ENCODE data around the gene PDE4A.

DNA sequence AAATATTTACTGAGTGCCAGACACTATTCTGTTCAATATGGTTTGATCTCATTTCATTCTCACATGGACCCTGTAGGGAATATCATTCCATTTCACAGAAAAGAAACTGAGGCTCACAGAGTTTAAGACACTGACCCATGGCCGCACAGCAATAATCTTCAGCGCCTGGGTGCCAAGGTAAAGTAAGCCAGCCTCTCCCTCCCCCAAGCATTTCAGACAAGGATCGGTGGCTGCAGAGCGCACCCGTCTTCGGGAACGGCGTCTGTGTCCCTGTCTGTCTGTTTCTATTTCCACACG, 4.3 kb upstream of the PDE4A start:
- TF ChIP-seq FOXP2 (optimal IDR thresholded peaks at IDR 0.05; ENCODE audit: borderline replicate concordance, extremely low read depth, extremely low read length, insufficient read depth) = no peak
- no peak for TF ChIP-seq POLR2AphosphoS5 (IDR thresholded peaks at IDR 0.05; ENCODE audit: low read depth, low read length)
- no peak for TF ChIP-seq TAF1 (IDR thresholded peaks at IDR 0.05; ENCODE audit: borderline replicate concordance, insufficient read depth, low read length)
- TF ChIP-seq, protein P1, sequence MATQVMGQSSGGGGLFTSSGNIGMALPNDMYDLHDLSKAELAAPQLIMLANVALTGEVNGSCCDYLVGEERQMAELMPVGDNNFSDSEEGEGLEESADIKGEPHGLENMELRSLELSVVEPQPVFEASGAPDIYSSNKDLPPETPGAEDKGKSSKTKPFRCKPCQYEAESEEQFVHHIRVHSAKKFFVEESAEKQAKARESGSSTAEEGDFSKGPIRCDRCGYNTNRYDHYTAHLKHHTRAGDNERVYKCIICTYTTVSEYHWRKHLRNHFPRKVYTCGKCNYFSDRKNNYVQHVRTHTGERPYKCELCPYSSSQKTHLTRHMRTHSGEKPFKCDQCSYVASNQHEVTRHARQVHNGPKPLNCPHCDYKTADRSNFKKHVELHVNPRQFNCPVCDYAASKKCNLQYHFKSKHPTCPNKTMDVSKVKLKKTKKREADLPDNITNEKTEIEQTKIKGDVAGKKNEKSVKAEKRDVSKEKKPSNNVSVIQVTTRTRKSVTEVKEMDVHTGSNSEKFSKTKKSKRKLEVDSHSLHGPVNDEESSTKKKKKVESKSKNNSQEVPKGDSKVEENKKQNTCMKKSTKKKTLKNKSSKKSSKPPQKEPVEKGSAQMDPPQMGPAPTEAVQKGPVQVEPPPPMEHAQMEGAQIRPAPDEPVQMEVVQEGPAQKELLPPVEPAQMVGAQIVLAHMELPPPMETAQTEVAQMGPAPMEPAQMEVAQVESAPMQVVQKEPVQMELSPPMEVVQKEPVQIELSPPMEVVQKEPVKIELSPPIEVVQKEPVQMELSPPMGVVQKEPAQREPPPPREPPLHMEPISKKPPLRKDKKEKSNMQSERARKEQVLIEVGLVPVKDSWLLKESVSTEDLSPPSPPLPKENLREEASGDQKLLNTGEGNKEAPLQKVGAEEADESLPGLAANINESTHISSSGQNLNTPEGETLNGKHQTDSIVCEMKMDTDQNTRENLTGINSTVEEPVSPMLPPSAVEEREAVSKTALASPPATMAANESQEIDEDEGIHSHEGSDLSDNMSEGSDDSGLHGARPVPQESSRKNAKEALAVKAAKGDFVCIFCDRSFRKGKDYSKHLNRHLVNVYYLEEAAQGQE (IDR thresholded peaks at IDR 0.05; ENCODE audit: insufficient read depth in 1 of 2, low read depth in 2 of 2, low read length in 2 of 2) = no peak
- no peak for TF ChIP-seq SIN3A (IDR thresholded peaks at IDR 0.05; ENCODE audit: borderline replicate concordance, insufficient read depth, low read length)
